GM12875 (cell line): Measurements from ENCODE around the gene KRTAP5-3.
"Not testable (repeated sequence)": the region's sequence is repeated elsewhere in the genome, so short reads cannot be mapped to it uniquely, and the experiment has no call there.

Experiments
- H3K4me3 ChIP-seq: one replicate; pipeline ENCODE4 v1.5.1; 2011; ENCODE audit warnings: low read depth, low read length, control low read depth
- CTCF ChIP-seq: IDR thresholded peaks from 2 replicates; pipeline ENCODE4 v1.5.1; 2011; ENCODE audit warnings: low read depth, mild to moderate bottlenecking, control low read depth, inconsistent platforms, low read length, moderate library complexity, borderline replicate concordance; ENCODE audit not compliant: insufficient read depth

KRTAP5-3 gene

DNA sequence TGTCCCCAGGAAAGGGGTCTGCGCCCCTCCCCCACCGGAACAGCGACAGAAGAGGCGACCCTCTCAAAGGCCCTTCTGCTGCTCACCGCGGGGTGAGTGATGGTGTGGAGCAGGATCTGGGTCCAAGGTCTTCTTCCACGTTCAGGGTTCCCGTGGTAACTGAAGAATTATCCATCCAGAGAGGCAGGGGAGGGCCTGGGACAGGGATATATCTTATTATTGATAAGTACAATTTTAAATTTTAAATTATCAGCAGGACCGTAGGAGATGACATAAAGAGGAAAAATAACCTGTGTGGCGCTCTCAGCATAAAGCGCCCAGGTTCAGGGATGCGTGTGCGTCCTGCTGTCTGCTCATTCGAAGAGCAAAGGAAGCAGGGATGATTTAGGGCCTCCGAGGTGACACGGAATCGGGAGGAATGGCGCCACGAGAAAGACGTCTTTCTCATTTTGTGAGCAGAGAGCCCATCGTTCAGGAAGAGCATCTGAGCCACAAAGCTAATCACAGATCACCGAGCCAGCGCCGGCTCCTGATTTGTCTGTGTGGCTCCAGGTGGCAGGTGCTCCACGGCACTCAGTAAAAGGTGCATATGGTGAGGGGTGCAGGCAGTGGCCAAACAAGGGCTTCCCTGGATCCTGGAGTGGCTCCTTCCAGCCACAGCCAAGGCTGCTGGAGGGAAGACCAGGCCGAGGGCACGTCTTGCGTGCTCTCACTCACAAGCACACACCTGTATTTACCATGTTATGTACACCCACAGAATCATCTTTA, 40.6 kb upstream of the KRTAP5-3 start:
- no peak overlapping the region for H3K4me3 ChIP-seq
- TF ChIP-seq CTCF, result no peak

DNA sequence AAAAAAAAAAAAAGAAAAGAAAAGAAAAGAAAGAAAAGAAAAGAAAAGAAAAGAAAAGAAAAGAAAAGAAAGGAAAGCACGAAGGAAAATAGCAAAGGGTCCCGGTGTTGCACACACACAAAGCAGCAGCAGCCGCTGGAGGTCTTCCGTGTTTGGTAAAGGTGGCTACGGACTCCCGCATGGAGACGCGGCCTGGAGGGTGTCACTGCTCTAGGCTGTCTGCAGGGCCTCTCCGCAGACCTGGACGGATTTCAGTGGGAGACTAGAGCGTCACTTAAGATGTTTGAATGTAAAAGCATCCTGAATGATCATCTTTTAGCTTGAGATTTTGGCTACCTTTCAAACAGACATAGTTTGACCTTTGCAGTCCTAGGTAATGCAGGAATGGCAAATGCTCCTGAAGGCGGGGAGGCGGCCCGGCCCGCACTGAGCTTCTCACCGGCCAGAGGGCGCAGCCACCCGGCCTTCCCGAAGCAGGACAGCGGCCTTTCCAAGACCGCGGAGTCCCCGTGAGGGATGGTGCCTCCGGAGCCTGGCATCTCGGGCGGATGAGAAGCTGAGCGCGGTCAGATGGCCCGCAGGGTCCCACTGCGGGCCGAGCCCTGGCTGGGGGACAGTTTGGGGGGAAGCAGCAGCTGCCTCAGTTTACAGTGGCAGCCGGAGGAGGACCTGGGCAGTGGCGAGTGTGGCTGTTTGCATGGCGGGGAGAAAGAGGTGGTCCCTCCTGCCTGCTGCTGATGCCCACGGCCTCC, 39.8 kb upstream of the KRTAP5-3 start:
- no peak overlapping the region for H3K4me3 ChIP-seq
- no peak for TF ChIP-seq CTCF

DNA sequence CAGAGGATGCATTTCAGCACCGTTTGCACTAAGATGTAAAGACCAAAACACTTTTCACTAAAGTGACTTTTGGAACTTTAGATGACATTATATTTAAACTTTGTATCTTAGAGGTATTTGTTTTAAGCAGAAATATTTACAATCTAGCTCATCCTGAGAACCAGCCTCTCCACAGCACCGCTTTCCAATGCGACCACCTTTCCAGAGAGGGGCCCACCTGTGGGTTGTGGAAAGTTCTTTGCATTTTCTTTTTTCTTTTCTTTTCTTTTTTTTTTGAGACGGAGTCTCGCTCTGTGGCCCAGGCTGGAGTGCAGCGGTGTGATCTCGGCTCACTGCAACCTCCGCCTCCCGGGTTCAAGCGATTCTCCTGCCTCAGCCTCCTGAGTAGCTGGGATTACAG, 38.3 kb upstream of the KRTAP5-3 start:
- not testable (repeated sequence) for H3K4me3 ChIP-seq

DNA sequence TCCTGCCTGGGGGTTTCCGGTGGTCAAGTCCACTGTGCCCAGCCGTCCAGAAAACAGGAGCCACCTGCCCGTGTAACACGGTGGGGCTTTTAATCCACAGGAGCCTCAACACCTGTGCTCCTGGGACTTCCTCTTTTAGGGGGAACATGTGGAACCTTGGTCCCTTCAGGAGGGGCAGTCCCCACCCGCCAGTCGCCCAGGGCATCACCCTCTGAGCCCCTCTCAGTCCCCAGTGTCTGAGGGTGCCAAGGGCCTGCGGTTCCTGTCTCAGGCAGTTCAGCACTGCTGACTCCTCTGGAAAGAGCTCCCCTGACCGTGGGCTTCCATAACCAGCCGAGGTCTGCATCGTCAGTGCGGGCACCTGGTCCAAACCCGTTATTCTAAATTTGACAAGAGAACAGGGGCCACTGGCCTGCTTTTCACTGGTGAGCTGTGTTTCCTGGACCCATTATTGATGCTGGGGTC, 37.1 kb upstream of the KRTAP5-3 start:
- TF ChIP-seq CTCF, result no peak
- no peak overlapping the region for H3K4me3 ChIP-seq

DNA sequence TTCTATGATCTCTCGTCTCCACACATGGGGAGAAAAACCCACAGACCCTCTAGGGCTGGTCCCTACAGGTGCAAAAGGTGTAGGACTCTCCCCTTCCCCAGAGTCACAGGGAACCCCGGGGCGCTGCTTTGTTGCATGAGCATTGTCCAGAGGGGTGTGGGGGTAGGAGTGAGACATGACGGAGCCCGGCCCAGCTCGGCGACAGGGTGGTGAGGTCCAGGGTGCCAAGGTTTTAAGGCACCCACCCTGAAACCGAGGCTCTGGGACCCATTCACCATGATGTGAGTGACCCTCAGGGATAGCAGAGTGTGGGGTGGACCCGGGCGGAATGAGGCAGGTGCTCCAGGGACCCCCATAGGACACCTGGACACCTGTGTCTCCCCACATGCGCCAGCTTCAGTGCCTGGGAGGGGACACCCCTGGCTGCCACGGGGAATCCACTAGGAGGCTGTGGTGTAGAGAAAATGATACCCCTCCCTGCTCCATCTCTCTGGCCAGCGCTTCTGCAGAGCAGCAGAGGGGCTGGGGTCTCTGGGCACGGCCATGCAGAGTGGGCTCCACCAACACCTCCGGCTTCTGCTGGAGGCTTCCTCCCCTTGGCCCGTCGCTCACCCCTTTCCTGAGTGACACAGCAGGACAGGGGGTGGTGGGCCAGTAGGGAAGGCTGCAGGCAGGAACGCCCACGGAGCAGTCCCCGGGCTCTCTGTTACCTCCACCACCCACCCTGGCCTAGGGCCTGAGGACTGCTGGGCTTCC, 36.5 kb upstream of the KRTAP5-3 start:
- no peak for TF ChIP-seq CTCF
- H3K4me3 ChIP-seq, result no peak overlapping the region

DNA sequence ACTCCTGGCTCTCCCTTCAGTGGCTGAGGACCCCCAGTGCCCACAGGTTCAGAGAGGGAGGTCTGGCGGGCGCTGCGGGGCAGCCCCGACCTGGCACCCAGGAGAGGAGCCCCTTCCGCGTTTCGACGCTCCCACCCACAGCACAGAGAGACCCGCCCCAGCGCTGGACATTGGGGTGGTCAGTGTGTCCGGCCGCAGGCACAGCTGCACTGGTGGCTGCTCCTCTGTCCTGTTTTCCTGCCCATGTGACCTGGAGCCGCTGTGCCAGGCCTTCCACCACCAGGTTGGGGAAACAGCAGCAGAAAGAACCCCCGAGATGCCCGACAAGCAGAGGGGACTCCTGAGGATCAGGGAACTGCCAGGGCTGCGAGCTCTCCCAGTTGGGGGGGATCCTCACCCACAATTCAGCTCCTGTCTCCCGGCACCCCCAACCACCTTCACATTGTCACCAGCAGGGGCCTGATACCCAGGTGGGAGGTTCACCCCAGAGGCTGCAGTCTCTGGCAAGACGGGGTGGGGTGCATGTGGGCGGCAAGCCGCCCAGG, 35.0 kb upstream of the KRTAP5-3 start:
- no peak overlapping the region for H3K4me3 ChIP-seq
- no peak for TF ChIP-seq CTCF
